Parathyroid adenoma (tissue), 2 donors: ENCODE results near the gene SNCA.
A peak's percentile ranks its signal among the peaks of the same experiment; 100 is the strongest.

Source experiments
- H2AFZ ChIP-seq: fragments of 300-600 bp; sonication (generic); one replicate; pipeline ENCODE4 v1.7.0; 2017; ENCODE audit warnings: antibody characterized with exemption, mild to moderate bottlenecking
- H3K27ac ChIP-seq: fragments of 300-600 bp; sonication (generic); one replicate; pipeline ENCODE4 v1.7.0; 2017
- H3K27me3 ChIP-seq: fragments of 300-600 bp; sonication (generic); one replicate; pipeline ENCODE4 v1.7.0; 2017; ENCODE audit warnings: low read length; ENCODE audit not compliant: control insufficient read depth, insufficient read depth
- H3K36me3 ChIP-seq: fragments of 300-600 bp; sonication (generic); one replicate; pipeline ENCODE4 v1.7.0; 2017; ENCODE audit warnings: low read length; ENCODE audit not compliant: control insufficient read depth, insufficient read depth
- H3K4me1 ChIP-seq: fragments of 300-600 bp; sonication (generic); one replicate; pipeline ENCODE4 v1.7.0; 2017; ENCODE audit warnings: control low read depth
- H3K4me2 ChIP-seq: fragments of 300-600 bp; sonication (generic); one replicate; pipeline ENCODE4 v1.7.0; 2017; ENCODE audit warnings: low read length
- H3K4me3 ChIP-seq: fragments of 300-600 bp; sonication (generic); one replicate; pipeline ENCODE4 v1.7.0; 2017; ENCODE audit warnings: low read depth, low read length
- H3K79me2 ChIP-seq: fragments of 300-600 bp; sonication (generic); one replicate; pipeline ENCODE4 v1.7.0; 2017; ENCODE audit warnings: control low read depth
- H3K9ac ChIP-seq: fragments of 300-600 bp; sonication (generic); one replicate; pipeline ENCODE4 v1.7.0; 2017; ENCODE audit warnings: mild to moderate bottlenecking
- H3K9me3 ChIP-seq: fragments of 300-600 bp; sonication (generic); one replicate; pipeline ENCODE4 v1.7.0; 2017; ENCODE audit warnings: low read length; ENCODE audit not compliant: control insufficient read depth
- CTCF ChIP-seq: fragments of 300-600 bp; sonication (generic); IDR thresholded peaks from one replicate; pipeline ENCODE4 v1.7.0; 2017; ENCODE audit warnings: antibody characterized with exemption, mild to moderate bottlenecking
- donor health status: primary hyperparathyroidism.

SNCA gene

GRCh38 chr4:89685277-89685676 lies 151.7 kb downstream of the SNCA start:
- Histone ChIP-seq H3K9ac (no peak overlapping the region), H3K27ac (no peak overlapping the region), H2AFZ (no peak overlapping the region), H3K36me3 (no peaks in the 10 kb centered on the region), H3K27me3 (no peaks in the 10 kb centered on the region), H3K9me3 (no peaks in the 10 kb centered on the region), H3K4me2 (no peak overlapping the region), H3K4me1 (no peaks in the 10 kb centered on the region), H3K79me2 (no peaks in the 10 kb centered on the region), H3K4me3 (no peak overlapping the region)
- TF ChIP-seq CTCF = no peak

- H3K4me1 ChIP-seq = no peaks in the 10 kb centered on the region
- H3K27me3 ChIP-seq = no peaks in the 10 kb centered on the region
- H2AFZ ChIP-seq = no peak overlapping the region
- no peaks in the 10 kb centered on the region for H3K36me3 ChIP-seq
- no peaks in the 10 kb centered on the region for H3K9me3 ChIP-seq
- H3K79me2 ChIP-seq = no peaks in the 10 kb centered on the region
- no peak overlapping the region for H3K4me3 ChIP-seq
- H3K9ac ChIP-seq = no peak overlapping the region
- no peak overlapping the region for H3K27ac ChIP-seq
- H3K4me2 ChIP-seq = no peak overlapping the region
- TF ChIP-seq CTCF = no peak
Measured at GRCh38 chr4:89684536-89684935, 152.4 kb downstream of the SNCA start.

GRCh38 chr4:89682808-89683207 lies 154.2 kb downstream of the SNCA start:
- TF ChIP-seq CTCF = no peak
- H3K9ac ChIP-seq = no peak overlapping the region
- no peak overlapping the region for H2AFZ ChIP-seq
- H3K27me3 ChIP-seq = no peaks in the 10 kb centered on the region
- H3K9me3 ChIP-seq = no peaks in the 10 kb centered on the region
- H3K4me3 ChIP-seq = no peak overlapping the region
- no peak overlapping the region for H3K27ac ChIP-seq
- no peaks in the 10 kb centered on the region for H3K4me1 ChIP-seq
- no peak overlapping the region for H3K4me2 ChIP-seq
- no peaks in the 10 kb centered on the region for H3K36me3 ChIP-seq
- H3K79me2 ChIP-seq = no peaks in the 10 kb centered on the region

- no peaks in the 10 kb centered on the region for H3K9me3 ChIP-seq
- H3K79me2 ChIP-seq = no peaks in the 10 kb centered on the region
- H3K4me1 ChIP-seq = no peaks in the 10 kb centered on the region
- H3K4me3 ChIP-seq = no peak overlapping the region
- no peak overlapping the region for H3K4me2 ChIP-seq
- H2AFZ ChIP-seq = peak overlapping the region; percentile 38
- no peak overlapping the region for H3K27ac ChIP-seq
- no peaks in the 10 kb centered on the region for H3K36me3 ChIP-seq
- no peak overlapping the region for H3K9ac ChIP-seq
- no peak for TF ChIP-seq CTCF
- no peaks in the 10 kb centered on the region for H3K27me3 ChIP-seq
Measured at GRCh38 chr4:89681671-89682070, 155.3 kb downstream of the SNCA start.

GRCh38 chr4:89681219-89681618 lies 155.7 kb downstream of the SNCA start:
- Histone ChIP-seq H3K36me3 (no peaks in the 10 kb centered on the region), H3K9ac (no peak overlapping the region), H3K27ac (no peak overlapping the region), H3K9me3 (no peaks in the 10 kb centered on the region), H2AFZ (peak overlapping the region; percentile 38), H3K27me3 (no peaks in the 10 kb centered on the region), H3K79me2 (no peaks in the 10 kb centered on the region), H3K4me2 (no peak overlapping the region), H3K4me3 (no peak overlapping the region), H3K4me1 (no peaks in the 10 kb centered on the region)
- no peak for TF ChIP-seq CTCF
